ENCODE data around the gene CLASP1. TPM values are rescaled to one million over a fixed set of nuclear protein-coding genes. Genes with fewer than 3 reads are reported as not detected.
"Not testable (repeated sequence)": the region's sequence is repeated elsewhere in the genome, so short reads cannot be mapped to it uniquely, and the experiment has no call there.

Gene CLASP1
- total RNA-seq, 1 experiment from 2014 or later: 27.0 TPM

DNA sequence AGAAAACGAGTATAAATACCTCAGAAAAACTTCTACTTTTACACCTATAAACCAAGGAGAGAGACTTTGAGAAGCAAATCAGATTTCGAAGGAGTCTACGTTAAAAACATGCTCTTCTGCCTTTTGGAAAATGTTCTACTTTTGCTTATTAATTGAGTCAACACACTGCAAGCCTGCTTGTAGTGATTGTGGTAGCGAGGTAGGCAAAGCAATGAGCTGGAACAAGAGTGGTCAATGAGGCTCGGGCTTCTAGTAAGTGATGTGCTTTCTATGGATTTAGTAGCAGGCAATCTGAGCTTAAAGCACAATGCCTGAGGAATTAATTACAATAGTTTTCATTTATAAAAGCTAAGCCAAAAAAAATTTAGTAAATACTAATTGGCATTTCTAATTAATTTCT is 260.9 kb downstream of the CLASP1 start:
- in situ Hi-C loops (cut with HindIII; ENCODE audit: low pct_unique_long_range_greater_than_20kb, low sequenced_read_pairs): no loop called here

DNA sequence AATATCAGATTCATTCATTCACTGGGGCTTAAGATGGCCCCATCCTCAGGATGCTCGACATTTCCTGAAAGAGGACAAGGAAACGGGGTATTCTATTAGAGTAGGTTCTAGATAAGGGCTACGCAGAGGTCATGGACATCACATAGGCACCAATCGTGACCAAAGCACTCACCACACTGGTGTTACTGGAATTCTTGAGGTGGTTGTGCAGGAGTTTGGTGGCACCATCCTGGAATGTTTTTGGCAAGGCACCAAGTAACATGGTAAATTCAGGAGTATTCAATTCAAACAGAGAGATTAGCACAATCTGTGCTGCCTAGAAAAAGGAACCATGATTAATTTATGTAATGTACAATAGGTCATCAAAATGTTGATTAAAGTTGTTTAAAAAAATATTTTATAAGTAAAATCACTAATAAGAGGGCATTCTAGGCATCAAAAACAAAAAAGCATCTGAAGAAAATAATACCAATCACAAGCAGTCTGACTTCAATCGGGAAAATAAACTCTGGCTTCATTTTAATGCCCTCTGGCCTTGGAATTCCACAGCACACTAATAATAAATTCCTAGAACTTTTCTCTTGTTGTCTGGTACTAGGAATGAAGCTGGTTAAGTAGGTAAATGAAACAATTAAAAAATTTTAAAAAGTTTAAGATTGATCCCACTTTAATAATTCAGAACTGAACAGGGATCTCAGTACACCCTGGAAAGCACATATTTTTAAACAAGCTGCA is 261.5 kb downstream of the CLASP1 start:
- in situ Hi-C loops (cut with HindIII; ENCODE audit: low pct_unique_long_range_greater_than_20kb, low sequenced_read_pairs): no loop called here
- no peak for DNase-seq (ENCODE audit: low read depth, low spot score)

More for the DNA sequence above, 260.9 kb downstream of the CLASP1 start:
- DNase-seq (ENCODE audit: low read depth, low spot score): no peak

GRCh38 chr2:121386707-121387106 is 262.6 kb downstream of the CLASP1 start:
- DNase-seq (ENCODE audit: low read depth, low spot score): no peak
- in situ Hi-C loops (cut with HindIII; ENCODE audit: low pct_unique_long_range_greater_than_20kb, low sequenced_read_pairs): no loop called here

GRCh38 chr2:121386102-121386501 is 263.2 kb downstream of the CLASP1 start:
- no peak for DNase-seq (ENCODE audit: low read depth, low spot score)
- in situ Hi-C loops (cut with HindIII; ENCODE audit: low pct_unique_long_range_greater_than_20kb, low sequenced_read_pairs): no loop called here

- DNase-seq (ENCODE audit: low read depth, low spot score): peak; percentile 12
- in situ Hi-C loops (cut with HindIII; ENCODE audit: low pct_unique_long_range_greater_than_20kb, low sequenced_read_pairs): no loop called here
Observed at GRCh38 chr2:121382744-121383143, 266.5 kb downstream of the CLASP1 start.

GRCh38 chr2:121377646-121378045 is 271.6 kb downstream of the CLASP1 start:
- in situ Hi-C loops (cut with HindIII; ENCODE audit: low pct_unique_long_range_greater_than_20kb, low sequenced_read_pairs): no loop called here
- no peak for DNase-seq (ENCODE audit: low read depth, low spot score)

- in situ Hi-C loops (cut with HindIII; ENCODE audit: low pct_unique_long_range_greater_than_20kb, low sequenced_read_pairs): no loop called here
Observed at GRCh38 chr2:121376535-121377250, 272.6 kb downstream of the CLASP1 start.

GRCh38 chr2:121375621-121376159 is 273.6 kb downstream of the CLASP1 start:
- in situ Hi-C loops (cut with HindIII; ENCODE audit: low pct_unique_long_range_greater_than_20kb, low sequenced_read_pairs): no loop called here
- DNase-seq (ENCODE audit: low read depth, low spot score): no peak

More at GRCh38 chr2:121376535-121377250, 272.6 kb downstream of the CLASP1 start:
- no peak for DNase-seq (ENCODE audit: low read depth, low spot score)

DNA sequence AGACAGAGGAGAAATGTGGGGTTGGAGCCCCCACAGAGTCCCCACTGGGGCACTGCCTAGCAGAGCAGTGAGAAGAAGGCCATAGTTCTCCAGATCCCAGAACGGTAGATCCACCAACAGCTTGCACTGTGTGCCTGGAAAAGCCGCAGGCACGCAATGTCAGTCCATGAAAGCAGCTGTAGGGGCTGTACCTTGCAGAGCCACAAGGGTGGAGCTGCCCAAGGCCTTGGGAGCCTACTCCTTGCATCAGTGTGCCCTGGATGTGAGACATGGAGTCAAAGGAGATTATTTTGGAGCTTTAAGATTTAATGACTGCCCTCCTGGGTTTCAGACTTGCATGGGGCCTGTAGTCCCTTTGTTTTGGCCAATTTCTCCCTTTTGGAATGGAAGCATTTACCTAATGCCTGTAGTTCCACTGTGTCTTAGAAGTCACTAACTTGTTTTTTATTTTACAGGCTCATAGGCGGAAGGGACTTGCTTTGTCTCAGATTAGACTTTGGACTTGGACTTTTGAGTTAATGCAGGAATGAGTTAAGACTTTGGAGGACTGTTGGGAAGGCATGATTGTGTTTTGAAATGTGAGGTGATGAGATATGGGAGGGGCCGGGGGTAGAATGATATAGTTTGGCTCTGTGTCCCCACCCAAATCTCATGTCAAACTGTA is 274.7 kb downstream of the CLASP1 start:
- in situ Hi-C loops (cut with HindIII; ENCODE audit: low pct_unique_long_range_greater_than_20kb, low sequenced_read_pairs); DNase-seq (ENCODE audit: low read depth, low spot score): not testable (repeated sequence)

GRCh38 chr2:121372721-121373353 is 276.4 kb downstream of the CLASP1 start:
- no peak for DNase-seq (ENCODE audit: low read depth, low spot score)
- in situ Hi-C loops (cut with HindIII; ENCODE audit: low pct_unique_long_range_greater_than_20kb, low sequenced_read_pairs): no loop called here

- in situ Hi-C loops (cut with HindIII; ENCODE audit: low pct_unique_long_range_greater_than_20kb, low sequenced_read_pairs): no loop called here
- DNase-seq (ENCODE audit: low read depth, low spot score): no peak
Observed at GRCh38 chr2:121372082-121372481, 277.2 kb downstream of the CLASP1 start.

GRCh38 chr2:121368836-121369235 is 280.4 kb downstream of the CLASP1 start:
- no peak for DNase-seq (ENCODE audit: low read depth, low spot score)
- in situ Hi-C loops (cut with HindIII; ENCODE audit: low pct_unique_long_range_greater_than_20kb, low sequenced_read_pairs): no loop called here

- in situ Hi-C loops (cut with HindIII; ENCODE audit: low pct_unique_long_range_greater_than_20kb, low sequenced_read_pairs): no loop called here
- no peak for DNase-seq (ENCODE audit: low read depth, low spot score)
Observed at GRCh38 chr2:121368155-121368554, 281.1 kb downstream of the CLASP1 start.

DNA sequence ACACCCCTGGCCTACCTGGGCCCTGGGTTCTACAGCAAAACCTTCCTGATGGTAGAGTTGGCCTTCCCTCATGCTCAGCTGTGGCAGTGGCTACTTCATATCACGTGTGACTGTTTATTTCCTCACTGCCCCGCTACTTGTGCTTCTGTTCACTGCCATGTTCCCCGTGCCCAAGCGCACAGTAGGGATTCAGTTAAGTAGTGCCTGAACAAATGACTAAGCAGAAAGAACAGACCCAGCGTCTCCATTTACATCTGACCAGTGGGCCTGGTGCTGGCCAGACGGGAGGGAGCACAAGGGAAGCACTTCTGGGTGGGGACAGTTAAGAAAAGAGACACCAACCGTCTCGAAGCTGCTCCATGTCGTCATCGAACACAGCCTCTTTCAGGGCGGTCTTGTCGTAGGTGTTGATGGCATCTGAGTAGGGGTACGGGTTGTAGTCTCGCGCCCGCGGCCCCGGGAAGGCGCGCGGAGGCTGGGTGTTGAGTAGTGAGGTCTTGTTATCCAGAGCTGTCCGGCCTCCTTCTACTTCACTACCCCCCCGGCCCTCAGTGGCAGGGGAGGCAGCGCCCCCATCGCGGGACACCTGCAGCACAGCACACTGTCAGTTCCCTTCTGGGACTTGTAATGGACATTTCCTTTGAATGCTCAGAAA is 281.9 kb downstream of the CLASP1 start:
- no peak for DNase-seq (ENCODE audit: low read depth, low spot score)
- in situ Hi-C loops (cut with HindIII; ENCODE audit: low pct_unique_long_range_greater_than_20kb, low sequenced_read_pairs): no loop called here

DNA sequence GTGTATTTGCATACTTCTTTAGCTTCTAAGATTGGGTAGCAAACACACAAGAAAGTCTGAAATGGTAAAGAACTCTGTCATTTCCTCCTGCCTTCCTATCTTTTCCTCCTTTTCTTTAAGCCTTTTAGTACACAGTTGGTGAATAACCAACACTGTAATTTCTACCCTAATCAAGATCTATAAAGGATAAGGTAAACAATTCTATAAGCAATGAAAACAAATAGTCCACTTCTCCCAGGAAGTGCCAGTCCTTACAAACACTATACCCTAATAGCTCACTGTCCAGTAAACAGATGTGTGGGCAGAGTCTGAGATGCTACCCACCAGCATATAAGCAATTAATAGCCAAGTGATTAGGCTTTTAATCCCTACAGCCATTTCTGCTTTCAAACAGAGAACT is 283.2 kb downstream of the CLASP1 start:
- no peak for DNase-seq (ENCODE audit: low read depth, low spot score)
- in situ Hi-C loops (cut with HindIII; ENCODE audit: low pct_unique_long_range_greater_than_20kb, low sequenced_read_pairs): no loop called here

DNA sequence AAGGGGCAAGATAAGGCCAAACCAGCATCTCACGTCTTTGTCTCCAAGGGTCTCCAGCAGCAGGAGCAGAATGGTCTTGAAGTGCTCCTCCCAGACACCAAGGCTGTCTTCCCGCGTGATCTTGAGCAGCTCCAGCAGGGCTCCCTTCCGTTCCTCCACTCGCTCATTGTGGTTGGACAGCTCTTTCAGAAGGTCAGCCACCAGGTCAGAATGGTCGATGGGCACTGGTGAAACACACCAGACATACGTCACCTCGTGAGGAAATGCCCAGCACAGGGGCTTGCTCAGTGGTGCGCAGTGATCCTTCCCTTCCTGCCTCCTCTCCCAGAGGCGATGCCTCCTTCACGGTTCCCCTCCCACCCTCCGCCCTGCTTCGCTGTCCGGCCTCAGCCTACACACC is 284.2 kb downstream of the CLASP1 start:
- no peak for DNase-seq (ENCODE audit: low read depth, low spot score)
- in situ Hi-C loops (cut with HindIII; ENCODE audit: low pct_unique_long_range_greater_than_20kb, low sequenced_read_pairs): no loop called here

DNA sequence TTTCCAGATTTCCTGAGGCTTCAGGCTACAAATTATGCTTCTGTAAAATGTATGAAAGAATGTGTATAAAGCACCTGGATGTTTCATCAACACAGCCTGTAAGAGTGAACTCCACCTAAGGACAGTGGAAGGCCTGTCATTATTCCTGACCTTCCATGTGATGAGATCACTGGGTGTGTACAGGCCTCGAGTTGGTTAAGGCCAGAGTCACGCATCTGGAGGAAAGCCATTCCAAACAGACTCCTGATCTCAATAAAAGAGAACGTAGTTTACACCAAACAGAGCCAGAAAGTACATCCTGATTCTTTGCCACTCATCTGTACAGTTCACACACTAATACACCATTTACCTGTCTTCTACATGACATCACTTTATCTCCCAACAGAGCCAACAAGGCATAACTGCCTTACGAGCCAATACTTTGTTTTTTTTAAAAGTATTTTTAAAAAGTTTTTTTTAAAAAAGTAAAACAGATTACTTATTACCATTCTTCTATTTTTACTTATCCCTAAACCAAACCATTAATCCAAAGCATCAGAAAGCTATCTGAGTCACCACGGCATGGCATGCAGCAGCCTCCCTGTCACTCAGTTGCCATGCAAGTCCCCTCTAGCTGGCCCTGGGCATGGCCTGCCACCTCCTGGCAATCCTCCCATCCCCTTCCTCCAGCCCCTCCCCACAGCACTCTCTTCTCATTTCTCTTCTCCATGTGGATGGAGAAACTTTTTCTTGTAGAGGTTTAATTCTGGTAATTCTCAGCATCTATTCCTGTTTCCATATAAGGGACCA is 285.4 kb downstream of the CLASP1 start:
- in situ Hi-C loops (cut with HindIII; ENCODE audit: low pct_unique_long_range_greater_than_20kb, low sequenced_read_pairs): no loop called here
- DNase-seq (ENCODE audit: low read depth, low spot score): no peak

Data from SK-MEL-5 (cell line).